Hepatocyte (in vitro differentiated cells): ENCODE results near the gene ZNF597. TPM values are rescaled to one million over a fixed set of nuclear protein-coding genes. Genes with fewer than 3 reads are reported as not detected.

Experiments used
- DNase-seq: peaks from one replicate; pipeline ENCODE4 v3.0.0-alpha.2; 2016; ENCODE audit warnings: low spot score
- H2AFZ ChIP-seq: fragments of 200-600 bp; sonication (generic); 2 replicates; pipeline ENCODE4 v1.6.0; 2016; ENCODE audit warnings: antibody characterized with exemption, mild to moderate bottlenecking
- H3K27ac ChIP-seq: fragments of 200-600 bp; sonication (generic); 2 replicates; pipeline ENCODE4 v1.5.1; 2016; ENCODE audit warnings: mild to moderate bottlenecking
- H3K27me3 ChIP-seq: fragments of 200-600 bp; sonication (generic); 2 replicates; pipeline ENCODE4 v1.6.1; 2016
- H3K36me3 ChIP-seq: fragments of 200-600 bp; sonication (generic); replicated peaks from 2 replicates; pipeline ENCODE4 v1.5.1; 2016; ENCODE audit warnings: low read depth; ENCODE audit not compliant: insufficient read depth
- H3K4me1 ChIP-seq: fragments of 200-600 bp; sonication (generic); 2 replicates; pipeline ENCODE4 v1.5.1; 2016; ENCODE audit warnings: mild to moderate bottlenecking, moderate library complexity; ENCODE audit not compliant: insufficient read depth
- H3K4me2 ChIP-seq: fragments of 200-600 bp; sonication (generic); 2 replicates; pipeline ENCODE4 v1.6.0; 2016
- H3K4me3 ChIP-seq: fragments of 200-600 bp; sonication (generic); 2 replicates; pipeline ENCODE4 v1.5.1; 2016; ENCODE audit warnings: mild to moderate bottlenecking
- H3K79me2 ChIP-seq: fragments of 200-600 bp; sonication (generic); 2 replicates; pipeline ENCODE4 v1.6.0; 2017; ENCODE audit warnings: mild to moderate bottlenecking
- H3K9me2 ChIP-seq: fragments of 200-600 bp; sonication (generic); replicated peaks from 2 replicates; pipeline ENCODE4 v1.6.0; 2017; ENCODE audit warnings: mild to moderate bottlenecking; ENCODE audit not compliant: insufficient read depth
- H3K9me3 ChIP-seq: fragments of 200-600 bp; sonication (generic); 2 replicates; pipeline ENCODE4 v1.5.1; 2016; ENCODE audit warnings: low read depth, mild to moderate bottlenecking
- H4K20me1 ChIP-seq: fragments of 200-600 bp; sonication (generic); 2 replicates; pipeline ENCODE4 v1.6.0; 2016; ENCODE audit warnings: mild to moderate bottlenecking; ENCODE audit not compliant: insufficient read depth, poor library complexity, severe bottlenecking
- CTCF ChIP-seq: fragments of 200-600 bp; sonication (generic); IDR thresholded peaks from 2 replicates; pipeline ENCODE4 v1.5.1; 2016; ENCODE audit warnings: antibody characterized with exemption, mild to moderate bottlenecking; ENCODE audit not compliant: poor library complexity
- EZH2 ChIP-seq: fragments of 200-600 bp; sonication (generic); IDR thresholded peaks from 2 replicates; pipeline ENCODE4 v1.6.1; 2016; ENCODE audit warnings: antibody characterized with exemption, mild to moderate bottlenecking, borderline replicate concordance
- EZH2phosphoT487 ChIP-seq: fragments of 200-600 bp; sonication (generic); IDR thresholded peaks from one replicate; pipeline ENCODE4 v1.6.1; 2018; ENCODE audit warnings: antibody characterized with exemption, mild to moderate bottlenecking, low read depth, moderate library complexity; ENCODE audit not compliant: unreplicated experiment, severe bottlenecking
- WGBS: methylation state at CpG from one replicate; pipeline ENCODE4 v1.1.6; 2016; ENCODE audit warnings: low lambda C conversion rate; ENCODE audit errors: missing lambda C conversion rate; 5-methylcytosine and 5-hydroxymethylcytosine counted together
- microRNA-seq: library from miRNA; unstranded; fragments of <30 nt; microRNA quantifications from one replicate; pipeline ENCODE4, GENCODE V29; 2017
- polyA plus RNA-seq: library from polyadenylated mRNA; unstranded; fragments of >200 nt; fragmentation: Nextera tagmentation; extraction: Ambion mirVana; gene quantifications from 2 replicates; pipeline ENCODE4 v1.2.1, GENCODE V29; 2016
- small RNA-seq: library from RNA; depleted of rRNA; stranded (forward); fragments of <200 nt; gene quantifications from one replicate; pipeline ENCODE3, GENCODE V24; 2014
- total RNA-seq: library from RNA; depleted of rRNA; stranded (reverse); fragments of >200 nt; gene quantifications from 2 replicates; pipeline ENCODE4 v1.2.3, GENCODE V29; 2014

Gene ZNF597
- total and polyA plus RNA-seq, 2 experiments from 2014 or later, result 2.1 to 4.0 TPM

DNA sequence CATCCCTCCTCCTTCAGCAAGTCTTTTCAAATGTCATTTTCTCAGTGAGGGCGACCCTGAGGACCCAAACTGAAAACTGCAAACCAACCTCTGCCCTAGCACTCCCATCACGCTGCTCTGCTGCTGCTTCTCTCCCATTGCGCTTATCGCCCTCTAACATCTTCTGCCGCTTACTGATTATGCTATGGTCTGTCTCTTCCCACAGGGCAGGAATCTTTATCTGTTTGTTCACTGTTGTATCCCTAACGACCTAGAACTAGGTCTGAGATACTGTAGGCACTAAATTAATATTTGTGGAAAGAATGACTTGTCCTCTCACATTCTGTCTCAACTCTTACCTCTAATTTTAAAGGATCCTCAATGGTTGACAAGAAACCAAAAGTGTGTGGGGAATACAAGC lies 55.0 kb downstream of the ZNF597 start:
- no peak for TF ChIP-seq CTCF
- no peak for TF ChIP-seq EZH2phosphoT487
- no peak for TF ChIP-seq EZH2
- Histone ChIP-seq H3K4me3 (no peak overlapping the region), H3K36me3 (peaks cover 11% of the 10 kb centered on the region), H2AFZ (no peak overlapping the region), H4K20me1 (no peaks in the 10 kb centered on the region), H3K9me3 (peaks cover 26% of the 10 kb centered on the region), H3K79me2 (peaks cover 7% of the 10 kb centered on the region), H3K4me2 (no peak overlapping the region), H3K4me1 (no peaks in the 10 kb centered on the region), H3K27me3 (no peaks in the 10 kb centered on the region), H3K9me2 (no peaks in the 10 kb centered on the region), H3K27ac (no peak overlapping the region)
- 97% methylated on average over 6 of the region's 6 CpGs for WGBS
- no peak for DNase-seq

DNA sequence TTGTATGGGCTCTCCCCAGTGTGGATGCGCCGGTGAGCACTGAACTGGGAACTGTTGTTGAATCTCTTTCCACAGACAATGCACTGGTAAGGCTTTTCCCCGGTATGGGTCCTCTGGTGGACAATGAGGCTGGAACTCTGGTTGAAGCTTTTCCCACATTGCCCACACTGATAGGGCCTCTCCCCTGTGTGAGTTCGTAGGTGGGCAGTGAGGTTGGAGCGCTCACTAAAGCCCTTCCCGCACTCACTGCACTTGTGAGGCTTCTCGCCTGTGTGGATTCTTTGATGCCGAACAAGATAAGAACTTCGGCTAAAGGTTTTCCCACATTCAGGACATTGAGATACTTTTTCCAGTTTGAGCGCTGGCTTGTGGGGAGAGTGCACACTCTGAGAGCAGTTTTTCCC lies 60.3 kb downstream of the ZNF597 start:
- H3K27ac ChIP-seq, result no peak overlapping the region
- DNase-seq, result no peak
- H3K36me3 ChIP-seq, result peaks cover 10% of the 10 kb centered on the region
- no peaks in the 10 kb centered on the region for H3K27me3 ChIP-seq
- TF ChIP-seq EZH2phosphoT487, result no peak
- no peak for TF ChIP-seq CTCF
- no peak for TF ChIP-seq EZH2
- no peaks in the 10 kb centered on the region for H4K20me1 ChIP-seq
- H3K4me3 ChIP-seq, result no peak overlapping the region
- H3K9me3 ChIP-seq, result peaks cover 46% of the 10 kb centered on the region
- no peaks in the 10 kb centered on the region for H3K9me2 ChIP-seq
- no peak overlapping the region for H3K4me2 ChIP-seq
- over 99% methylated on average over 10 of the region's 10 CpGs for WGBS
- no peaks in the 10 kb centered on the region for H3K79me2 ChIP-seq
- no peak overlapping the region for H2AFZ ChIP-seq
- H3K4me1 ChIP-seq, result no peaks in the 10 kb centered on the region

Small RNA genes within 50 kb of the gene (microRNA-seq; reads per million reads assigned to microRNA genes)
- not detected for gene MIR6126

Small RNA genes within 50 kb of the gene (small RNA-seq; reads per million reads assigned to genes)
- not detected for gene MIR6126

Other genes starting within 250 kb of the ZNF597 start
- gene ZNF200, start 208.3 kb downstream of the ZNF597 start, total RNA-seq, result 7.9 and 12.5 TPM in 2 replicates
- 4.6 and 6.0 TPM in 2 replicates for gene ZNF200, start 208.3 kb downstream of the ZNF597 start, polyA plus RNA-seq
- 0.13 TPM in 1 of 2 replicates, not detected in the other for gene MEFV, start 186.9 kb downstream of the ZNF597 start, total RNA-seq
- gene MEFV, start 186.9 kb downstream of the ZNF597 start, polyA plus RNA-seq, result 0.55 TPM in 1 of 2 replicates, not detected in the other
- 39.7 and 47.5 TPM in 2 replicates for gene ZNF263, start 160.0 kb downstream of the ZNF597 start, total RNA-seq
- gene ZNF263, start 160.0 kb downstream of the ZNF597 start, polyA plus RNA-seq, result 25.0 and 33.2 TPM in 2 replicates
- gene TIGD7, start 138.1 kb downstream of the ZNF597 start, total RNA-seq, result 6.8 and 9.4 TPM in 2 replicates
- 5.1 and 9.7 TPM in 2 replicates for gene TIGD7, start 138.1 kb downstream of the ZNF597 start, polyA plus RNA-seq
- 21.9 and 25.9 TPM in 2 replicates for gene ZNF75A, start 138.0 kb downstream of the ZNF597 start, total RNA-seq
- 24.9 and 33.0 TPM in 2 replicates for gene ZNF75A, start 138.0 kb downstream of the ZNF597 start, polyA plus RNA-seq
- gene OR2C1, start 87.6 kb downstream of the ZNF597 start, total RNA-seq, result not detected in 2 replicates
- gene OR2C1, start 87.6 kb downstream of the ZNF597 start, polyA plus RNA-seq, result 0.34 TPM in 1 of 2 replicates, not detected in the other
- 9.7 and 11.5 TPM in 2 replicates for gene ZSCAN32, start 42.5 kb downstream of the ZNF597 start, total RNA-seq
- 5.3 and 6.5 TPM in 2 replicates for gene ZSCAN32, start 42.5 kb downstream of the ZNF597 start, polyA plus RNA-seq
- gene ZNF174, start 42.3 kb downstream of the ZNF597 start, total RNA-seq, result 8.0 TPM in 2 replicates
- gene ZNF174, start 42.3 kb downstream of the ZNF597 start, polyA plus RNA-seq, result 12.3 and 13.5 TPM in 2 replicates
- gene NAA60, start 176 bp upstream of the ZNF597 start, total RNA-seq, result 34.6 and 47.2 TPM in 2 replicates
- 67.9 and 82.4 TPM in 2 replicates for gene NAA60, start 176 bp upstream of the ZNF597 start, polyA plus RNA-seq
- not detected in 2 replicates for gene C16orf90, start 52.0 kb upstream of the ZNF597 start, total RNA-seq
- gene C16orf90, start 52.0 kb upstream of the ZNF597 start, polyA plus RNA-seq, result not detected in 2 replicates
- 14.7 and 18.5 TPM in 2 replicates for gene CLUAP1, start 57.5 kb upstream of the ZNF597 start, total RNA-seq
- 23.2 and 25.8 TPM in 2 replicates for gene CLUAP1, start 57.5 kb upstream of the ZNF597 start, polyA plus RNA-seq
- 0.10 TPM in 1 of 2 replicates, not detected in the other for gene NLRC3, start 133.9 kb upstream of the ZNF597 start, total RNA-seq
- 0.15 and 0.17 TPM in 2 replicates for gene NLRC3, start 133.9 kb upstream of the ZNF597 start, polyA plus RNA-seq
- gene SLX4, start 168.1 kb upstream of the ZNF597 start, total RNA-seq, result 3.5 and 4.6 TPM in 2 replicates
- 1.9 and 3.4 TPM in 2 replicates for gene SLX4, start 168.1 kb upstream of the ZNF597 start, polyA plus RNA-seq
- 284 and 295 TPM in 2 replicates for gene DNASE1, start 211.2 kb upstream of the ZNF597 start, total RNA-seq
- 332 and 337 TPM in 2 replicates for gene DNASE1, start 211.2 kb upstream of the ZNF597 start, polyA plus RNA-seq